ENCODE data around the gene RHBDF1. TPM values are rescaled to one million over a fixed set of nuclear protein-coding genes. Genes with fewer than 3 reads are reported as not detected.

RHBDF1 gene
- total and polyA plus RNA-seq, 12 donors = 2.3 to 55.7 (median 7.6) TPM

- Histone ChIP-seq H3K27ac (no peak overlapping the region), H3K4me1 (replicated peaks in 1 of 2) (peaks cover 3 to 11% of the 10 kb centered on the region in 2 donors), H3K4me3 (no peak overlapping the region), H3K9me3 (replicated peaks in 1 of 3) (no peaks in the 10 kb centered on the region), H3K27me3 (no peaks in the 10 kb centered on the region), H3K36me3 (replicated peaks in 1 of 2) (no peaks in the 10 kb centered on the region)
- no peak for DNase-seq
- 77 to 93% (median 80%) methylated on average over 3 to 27 of the region's 27 CpGs for WGBS, 4 donors
- TF ChIP-seq, protein P1, sequence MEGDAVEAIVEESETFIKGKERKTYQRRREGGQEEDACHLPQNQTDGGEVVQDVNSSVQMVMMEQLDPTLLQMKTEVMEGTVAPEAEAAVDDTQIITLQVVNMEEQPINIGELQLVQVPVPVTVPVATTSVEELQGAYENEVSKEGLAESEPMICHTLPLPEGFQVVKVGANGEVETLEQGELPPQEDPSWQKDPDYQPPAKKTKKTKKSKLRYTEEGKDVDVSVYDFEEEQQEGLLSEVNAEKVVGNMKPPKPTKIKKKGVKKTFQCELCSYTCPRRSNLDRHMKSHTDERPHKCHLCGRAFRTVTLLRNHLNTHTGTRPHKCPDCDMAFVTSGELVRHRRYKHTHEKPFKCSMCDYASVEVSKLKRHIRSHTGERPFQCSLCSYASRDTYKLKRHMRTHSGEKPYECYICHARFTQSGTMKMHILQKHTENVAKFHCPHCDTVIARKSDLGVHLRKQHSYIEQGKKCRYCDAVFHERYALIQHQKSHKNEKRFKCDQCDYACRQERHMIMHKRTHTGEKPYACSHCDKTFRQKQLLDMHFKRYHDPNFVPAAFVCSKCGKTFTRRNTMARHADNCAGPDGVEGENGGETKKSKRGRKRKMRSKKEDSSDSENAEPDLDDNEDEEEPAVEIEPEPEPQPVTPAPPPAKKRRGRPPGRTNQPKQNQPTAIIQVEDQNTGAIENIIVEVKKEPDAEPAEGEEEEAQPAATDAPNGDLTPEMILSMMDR (IDR thresholded peaks at IDR 0.05) = no peak
- no peak for TF ChIP-seq POLR2A (IDR thresholded peaks at IDR 0.05)
- intact Hi-C loops (cut with DNase I) = loop anchor here in 1 of 2 donors (2.0 kb wide), 1 partner anchor 29 kb away; no protein-coding TSS in a partner anchor
Observed at GRCh38 chr16:67884-68789, 4.3 kb downstream of the RHBDF1 start.

- DNase-seq = no peak
- H3K9me3 ChIP-seq (replicated peaks in 1 of 3) = no peaks in the 10 kb centered on the region
- 79 to 87% (median 83%) methylated on average over 7 to 10 of the region's 10 CpGs for WGBS, 4 donors
- H3K27me3 ChIP-seq = no peaks in the 10 kb centered on the region
- peaks cover 0 to 4% of the 10 kb centered on the region in 2 donors for H3K36me3 ChIP-seq (replicated peaks in 1 of 2)
- TF ChIP-seq POLR2A (IDR thresholded peaks at IDR 0.05) = no peak
- TF ChIP-seq, protein P1 (IDR thresholded peaks at IDR 0.05) = no peak
- peaks cover 0 to 5% of the 10 kb centered on the region in 2 donors for H3K4me1 ChIP-seq (replicated peaks in 1 of 2)
- intact Hi-C loops (cut with DNase I) = loop anchor here in 1 of 2 donors (2.0 kb wide), 1 partner anchor 30 kb away; no protein-coding TSS in a partner anchor
- no peak overlapping the region for H3K27ac ChIP-seq
- no peak overlapping the region for H3K4me3 ChIP-seq
Observed at GRCh38 chr16:67183-67791, 5.1 kb downstream of the RHBDF1 start.

DNA sequence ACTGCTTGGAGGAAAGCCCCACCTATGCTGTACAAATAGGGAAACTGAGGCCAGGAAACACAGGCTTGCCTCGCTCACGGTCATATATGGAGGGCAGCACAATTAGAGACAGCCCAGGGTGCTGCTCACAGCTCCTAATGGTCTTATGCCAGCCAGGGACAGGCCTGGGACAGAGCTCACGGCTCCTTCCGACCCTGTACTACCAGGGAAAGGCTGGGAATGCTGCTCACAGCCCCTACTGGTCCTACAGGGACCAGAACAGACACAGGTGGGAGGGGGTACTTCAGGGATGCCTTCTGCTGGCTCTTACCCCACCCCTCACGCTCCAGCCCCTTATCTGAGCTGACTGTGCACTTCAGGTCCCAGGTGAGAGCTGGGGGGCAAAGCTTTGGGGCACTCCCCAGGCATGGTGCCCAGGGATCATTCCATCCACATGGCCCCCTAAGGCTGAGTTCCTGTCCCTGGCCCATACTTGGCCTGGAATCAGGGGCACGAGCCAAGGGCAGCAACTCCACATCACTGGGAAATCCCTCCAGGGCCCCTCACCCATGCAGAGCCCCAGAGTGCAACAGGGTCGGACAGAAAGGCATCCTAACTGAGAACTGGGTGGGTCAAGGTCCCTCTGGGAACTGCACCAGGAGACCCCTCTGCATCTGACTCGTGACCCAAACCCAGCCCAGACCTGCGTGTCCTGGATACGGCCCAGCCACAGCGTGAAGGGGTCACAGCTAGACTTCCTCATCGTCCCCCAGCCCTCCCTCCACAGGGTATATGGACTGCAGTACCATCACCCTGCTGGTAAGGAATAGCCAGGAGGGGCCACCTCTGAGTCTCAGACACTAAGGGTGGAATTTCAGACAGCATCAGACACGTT, 5.9 kb downstream of the RHBDF1 start:
- Histone ChIP-seq H3K36me3 (replicated peaks in 1 of 2) (peaks cover 0 to 5% of the 10 kb centered on the region in 2 donors), H3K27ac (no peak overlapping the region), H3K4me3 (no peak overlapping the region), H3K27me3 (no peaks in the 10 kb centered on the region), H3K9me3 (replicated peaks in 1 of 3) (no peaks in the 10 kb centered on the region), H3K4me1 (replicated peaks in 1 of 2) (peaks cover 0 to 5% of the 10 kb centered on the region in 2 donors)
- WGBS, 4 donors = 79 to 90% (median 81%) methylated on average over 7 to 13 of the region's 13 CpGs
- TF ChIP-seq, protein P1 (IDR thresholded peaks at IDR 0.05) = no peak
- TF ChIP-seq POLR2A (IDR thresholded peaks at IDR 0.05) = no peak
- intact Hi-C loops (cut with DNase I) = loop anchor here in 1 of 2 donors (2.0 kb wide), 1 partner anchor 30 kb away; no protein-coding TSS in a partner anchor
- no peak for DNase-seq
